ENCODE results near the gene COMP.

COMP gene

DNA sequence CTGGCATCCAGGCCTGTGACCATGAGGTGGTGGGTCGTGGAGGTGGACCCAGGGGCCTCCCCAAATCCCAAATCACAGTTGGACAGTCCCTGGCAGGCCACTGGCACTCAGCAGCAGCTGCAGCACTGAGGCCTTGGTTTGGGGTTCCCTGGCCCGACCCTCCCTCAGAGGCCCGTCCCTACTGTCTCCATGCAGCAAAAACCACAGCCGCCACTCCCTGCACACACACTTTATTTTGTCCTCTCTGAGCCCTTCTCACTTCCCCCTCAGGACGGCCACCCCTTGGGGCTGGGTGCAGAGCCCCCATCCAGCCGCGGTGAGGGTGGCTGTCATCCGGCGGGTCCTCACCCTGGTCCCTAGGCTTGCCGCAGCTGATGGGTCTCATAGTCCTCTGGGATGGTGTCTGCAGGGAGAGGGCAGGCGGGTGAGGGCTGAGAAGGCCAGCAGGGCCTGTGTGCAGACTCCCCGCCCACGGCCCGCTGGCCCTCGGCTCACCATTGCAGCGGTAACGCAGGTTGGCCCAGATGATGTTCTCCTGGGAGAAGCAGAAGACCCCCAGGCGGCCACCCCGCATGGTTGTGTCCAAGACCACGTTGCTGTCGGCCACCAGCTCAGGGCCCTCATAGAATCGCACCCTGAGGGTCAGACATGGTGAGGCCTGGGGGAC, 8.4 kb downstream of the COMP start:
- DNase-seq (ENCODE audit: low spot score): no peak

DNA sequence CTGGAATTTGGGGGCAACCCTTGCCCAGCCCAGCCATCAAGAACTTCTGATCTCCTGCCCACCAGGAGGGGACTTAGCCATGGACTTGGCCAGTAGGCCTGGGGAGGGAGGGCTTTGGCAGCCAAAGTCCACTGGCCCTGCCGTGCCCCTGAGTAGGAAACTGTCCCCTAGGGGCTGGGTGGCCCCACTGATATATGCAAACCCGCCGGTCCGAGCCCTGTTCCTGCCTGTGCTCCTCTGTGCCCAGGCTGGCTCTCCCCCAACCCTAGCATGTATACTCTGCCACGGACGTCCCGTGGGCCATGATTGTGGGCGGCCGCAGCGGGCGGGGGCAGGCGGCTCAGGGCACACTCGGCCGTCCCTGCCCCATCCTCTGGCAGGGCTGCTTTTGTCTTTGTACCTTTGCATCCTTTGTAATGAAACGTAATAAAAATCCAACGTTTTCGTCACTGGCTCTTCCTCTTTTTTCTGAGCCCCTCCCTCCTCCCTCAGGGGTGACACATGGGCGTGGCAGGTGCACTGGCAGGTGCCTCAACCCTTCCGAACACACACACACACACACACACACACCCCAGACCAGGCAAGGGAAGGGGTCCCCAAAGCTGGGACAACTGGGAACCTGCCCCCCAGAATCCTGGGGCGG, 9.1 kb downstream of the COMP start:
- no peak for DNase-seq (ENCODE audit: low spot score)

DNA sequence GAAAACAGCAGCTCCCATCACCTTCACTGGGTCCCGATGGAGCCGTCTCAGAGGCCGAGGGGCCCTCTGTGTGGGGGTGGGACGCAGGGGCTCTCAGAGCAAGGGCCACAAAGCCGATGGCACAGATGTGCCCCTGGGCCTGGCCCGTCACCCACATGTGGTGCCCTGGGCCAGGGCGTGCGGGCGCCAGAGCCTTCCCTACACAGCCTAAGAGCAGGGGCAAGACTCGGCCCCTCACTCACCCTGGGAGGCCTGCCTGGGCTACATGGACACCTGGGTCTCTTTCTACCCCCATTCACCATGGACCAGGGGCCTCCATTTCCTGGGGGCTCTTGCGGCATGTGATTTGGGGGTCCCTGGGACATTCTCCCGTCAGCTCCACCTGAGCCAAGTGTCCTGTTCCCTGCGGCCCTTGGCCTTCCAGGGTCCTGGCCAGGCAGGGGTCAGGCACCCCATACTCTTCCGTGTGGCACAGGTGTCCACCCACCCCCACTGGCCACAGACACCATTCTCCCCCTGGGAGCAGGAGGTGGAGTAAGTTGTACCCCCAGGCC, 10.0 kb downstream of the COMP start:
- DNase-seq (ENCODE audit: low spot score): no peak

DNA sequence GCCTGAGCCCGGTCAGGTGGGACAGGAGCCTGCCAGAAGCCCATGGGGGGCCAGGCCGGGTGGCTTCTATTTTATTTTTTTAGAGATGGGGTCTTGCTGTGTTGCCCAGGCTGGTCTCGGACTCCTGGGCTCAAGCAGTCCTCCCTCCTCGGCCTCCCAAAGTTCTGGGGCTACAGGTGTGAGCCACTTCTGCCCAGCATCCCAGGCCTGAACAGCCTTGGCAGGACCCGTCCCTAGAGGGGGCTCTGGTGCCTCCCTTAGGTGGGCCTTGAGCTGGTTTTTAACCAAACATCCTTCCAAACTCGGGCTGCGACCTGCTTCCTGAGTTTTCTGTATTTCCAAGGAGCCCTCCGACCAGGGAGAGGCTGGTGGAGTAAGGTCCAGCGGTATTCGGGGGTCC, 10.5 kb downstream of the COMP start:
- DNase-seq (ENCODE audit: low spot score): no peak

DNA sequence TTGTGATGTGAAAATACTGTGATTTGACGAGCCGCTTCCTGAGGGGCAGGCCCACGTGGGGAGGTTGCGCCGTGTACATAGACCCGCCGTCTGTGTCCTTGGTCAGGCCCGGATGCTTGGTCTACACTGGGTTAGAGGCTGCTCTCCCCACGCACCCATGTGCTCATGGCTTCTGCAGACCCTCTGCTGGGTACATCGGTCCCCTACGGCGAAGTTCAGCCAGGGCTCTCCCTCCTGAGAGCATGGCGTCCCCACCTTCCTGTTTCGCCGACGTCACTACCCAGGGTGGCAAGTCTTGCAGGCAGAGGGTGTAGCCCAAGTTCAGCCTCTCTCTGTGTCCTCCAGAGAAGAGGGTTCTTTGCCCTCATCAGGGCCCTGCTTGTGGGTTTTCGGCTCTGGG, 11.0 kb downstream of the COMP start:
- no peak for DNase-seq (ENCODE audit: low spot score)

DNA sequence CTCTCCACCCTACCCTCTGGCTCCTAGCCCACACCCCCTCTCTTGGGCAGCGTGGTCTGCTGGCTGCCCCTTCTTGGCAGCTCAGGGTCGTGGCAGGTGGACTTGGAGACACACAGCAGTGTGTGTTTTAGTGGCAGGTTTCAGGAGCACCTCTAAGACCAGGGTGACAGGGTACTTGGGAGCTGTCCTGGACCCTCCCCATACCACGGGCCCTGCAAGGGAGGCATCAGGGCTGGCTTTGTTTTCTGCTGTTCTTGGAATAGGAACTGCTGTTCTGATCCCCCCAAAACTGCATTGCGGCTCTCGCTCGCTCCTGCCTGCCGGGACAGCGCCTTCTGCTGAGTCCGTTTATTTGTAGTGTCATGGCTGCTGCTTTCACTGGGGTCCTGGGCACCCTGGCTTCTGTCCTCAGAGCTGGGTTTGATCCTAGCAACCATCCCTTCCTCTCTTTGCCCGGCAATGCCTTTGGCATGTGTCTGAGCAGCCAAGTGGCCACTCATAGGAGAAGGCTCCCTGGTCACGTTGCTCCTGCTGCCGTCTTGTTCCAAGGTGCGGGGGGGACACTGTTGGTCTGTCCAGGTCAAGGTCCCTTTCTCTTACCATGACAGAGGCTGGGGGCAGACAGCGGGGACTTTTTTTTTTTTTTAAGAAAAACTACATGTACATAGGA, 12.1 kb downstream of the COMP start:
- no peak for DNase-seq (ENCODE audit: low spot score)

DNA sequence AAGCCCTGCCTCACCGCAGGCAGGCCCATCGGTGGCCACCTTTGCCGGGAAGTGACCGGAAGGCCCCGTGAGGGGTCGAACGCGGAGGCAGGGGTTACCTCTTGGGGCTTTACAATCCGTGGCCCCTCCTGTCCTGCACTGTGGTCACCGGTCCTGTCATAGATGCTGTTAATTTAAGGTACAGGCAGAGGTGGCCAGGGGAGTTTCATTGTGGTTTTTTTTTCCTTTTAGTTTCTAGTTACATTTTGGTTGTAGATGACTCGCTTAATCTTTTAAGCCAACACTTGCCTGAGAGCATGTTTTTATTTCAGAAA, 13.1 kb downstream of the COMP start:
- no peak for DNase-seq (ENCODE audit: low spot score)

DNA sequence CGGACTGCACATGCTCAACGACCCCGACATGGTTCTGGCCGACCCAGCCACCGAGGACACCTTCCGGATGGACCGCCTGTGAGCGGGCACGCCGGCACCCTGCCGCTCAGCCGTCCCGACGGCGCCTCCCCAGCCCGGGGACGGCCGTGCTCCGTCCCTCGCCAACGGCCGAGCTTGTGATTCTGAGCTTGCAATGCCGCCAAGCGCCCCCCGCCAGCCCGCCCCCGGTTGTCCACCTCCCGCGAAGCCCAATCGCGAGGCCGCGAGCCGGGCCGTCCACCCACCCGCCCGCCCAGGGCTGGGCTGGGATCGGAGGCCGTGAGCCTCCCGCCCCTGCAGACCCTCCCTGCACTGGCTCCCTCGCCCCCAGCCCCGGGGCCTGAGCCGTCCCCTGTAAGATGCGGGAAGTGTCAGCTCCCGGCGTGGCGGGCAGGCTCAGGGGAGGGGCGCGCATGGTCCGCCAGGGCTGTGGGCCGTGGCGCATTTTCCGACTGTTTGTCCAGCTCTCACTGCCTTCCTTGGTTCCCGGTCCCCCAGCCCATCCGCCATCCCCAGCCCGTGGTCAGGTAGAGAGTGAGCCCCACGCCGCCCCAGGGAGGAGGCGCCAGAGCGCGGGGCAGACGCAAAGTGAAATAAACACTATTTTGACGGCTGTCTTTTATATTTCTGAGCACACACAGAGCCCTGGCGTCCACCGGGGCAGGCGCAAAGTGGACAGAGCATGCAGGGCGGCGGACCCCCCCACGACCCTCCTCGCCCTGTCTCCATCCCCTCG, 13.6 kb downstream of the COMP start:
- DNase-seq (ENCODE audit: low spot score): no peak

DNA sequence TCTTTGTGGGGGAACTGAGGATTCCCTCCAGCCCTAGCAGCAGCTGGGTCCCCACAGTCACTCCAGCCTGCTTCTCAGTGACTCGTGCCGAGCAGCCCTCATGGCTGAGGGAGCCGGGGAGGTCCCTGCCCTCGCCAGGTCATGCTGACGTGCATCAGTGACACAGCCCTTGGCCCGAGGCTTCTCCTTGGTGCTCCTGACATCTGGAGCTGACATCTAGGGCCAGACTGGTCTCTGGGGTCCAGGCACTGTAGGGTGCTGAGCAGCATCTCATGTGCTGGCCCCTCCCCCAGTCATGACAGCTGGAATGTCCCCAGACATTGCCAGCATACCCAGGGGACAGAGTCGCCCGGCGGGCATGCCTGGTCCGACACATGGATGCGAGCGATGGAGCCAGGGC, 14.4 kb downstream of the COMP start:
- no peak for DNase-seq (ENCODE audit: low spot score)

DNA sequence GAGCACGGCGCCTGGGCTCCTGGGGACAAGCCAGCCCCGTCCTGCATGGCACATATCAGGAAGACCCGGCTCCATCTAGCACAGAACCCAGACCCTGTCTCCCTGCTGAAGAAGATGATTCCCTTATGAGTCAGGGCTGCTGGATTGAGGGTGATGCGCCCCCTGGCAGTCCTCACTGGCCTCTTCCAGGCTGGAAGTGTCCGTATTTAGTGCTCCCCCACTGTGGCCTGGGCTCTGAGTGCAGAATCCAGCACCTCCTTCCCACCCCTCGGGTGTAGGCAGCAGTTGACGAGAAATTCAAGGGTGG, 14.9 kb downstream of the COMP start:
- DNase-seq (ENCODE audit: low spot score): no peak

DNA sequence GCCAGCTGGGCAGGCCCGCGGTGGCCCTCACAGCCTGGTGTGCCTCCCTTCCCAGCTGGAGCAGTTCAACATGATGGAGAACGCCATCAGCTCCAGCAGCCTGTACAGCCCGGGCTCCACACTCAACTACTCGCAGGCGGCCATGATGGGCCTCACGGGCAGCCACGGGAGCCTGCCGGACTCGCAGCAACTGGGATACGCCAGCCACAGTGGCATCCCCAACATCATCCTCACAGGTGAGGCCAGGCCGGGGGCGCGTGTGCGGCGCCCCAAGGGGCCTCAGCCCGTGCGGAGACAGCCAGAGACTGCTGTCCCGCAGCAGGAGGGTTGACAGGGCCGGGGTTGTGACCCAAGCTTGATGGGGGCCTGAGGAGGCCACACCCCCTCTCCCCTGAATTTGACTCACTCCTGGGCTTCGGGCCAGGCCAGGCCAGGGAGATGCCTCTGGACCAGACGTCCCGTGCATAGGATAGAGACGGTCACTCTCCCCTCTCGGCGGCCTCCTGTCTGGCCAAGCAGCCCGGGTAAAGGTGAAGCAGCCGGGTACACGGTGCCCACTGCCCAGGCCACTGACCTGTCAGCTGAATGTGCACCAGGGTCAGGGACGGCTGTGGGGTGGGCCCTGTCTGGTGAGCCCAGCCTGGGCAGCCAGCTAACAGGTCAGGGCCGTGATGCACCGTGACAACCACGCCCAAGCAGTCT, 15.4 kb downstream of the COMP start:
- DNase-seq (ENCODE audit: low spot score): no peak

DNA sequence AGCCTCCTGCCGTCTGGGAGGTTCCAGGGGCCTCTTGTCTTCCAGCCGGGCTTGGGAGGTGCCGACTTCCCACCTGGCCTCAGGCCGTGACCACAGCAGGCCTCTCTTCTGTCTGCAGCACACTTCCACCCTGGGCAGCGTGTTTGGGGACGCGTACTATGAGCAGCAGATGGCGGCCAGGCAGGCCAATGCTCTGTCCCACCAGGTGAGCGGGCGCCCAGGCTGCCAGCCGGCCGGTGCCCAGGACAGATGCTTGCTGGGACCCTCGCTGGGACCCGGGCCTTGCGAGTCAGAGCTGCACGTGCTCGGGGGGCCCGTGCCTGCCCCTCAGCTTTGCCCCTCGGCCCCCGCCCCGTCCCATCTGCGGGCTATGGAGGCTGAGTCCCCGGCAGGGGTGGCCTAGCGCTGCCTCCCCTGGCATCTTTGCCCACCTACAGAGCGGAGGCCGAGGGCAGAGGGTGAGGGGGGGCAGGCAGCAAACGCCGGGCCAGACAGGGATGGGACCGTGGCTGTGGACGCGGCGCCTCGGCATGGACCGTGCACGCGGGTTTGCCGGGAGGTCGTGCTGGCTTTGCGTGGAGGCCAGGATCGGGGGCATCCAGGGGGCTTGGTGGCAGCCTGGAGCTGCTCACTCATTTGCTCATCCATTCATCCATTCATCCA, 16.2 kb downstream of the COMP start:
- DNase-seq (ENCODE audit: low spot score): no peak

DNA sequence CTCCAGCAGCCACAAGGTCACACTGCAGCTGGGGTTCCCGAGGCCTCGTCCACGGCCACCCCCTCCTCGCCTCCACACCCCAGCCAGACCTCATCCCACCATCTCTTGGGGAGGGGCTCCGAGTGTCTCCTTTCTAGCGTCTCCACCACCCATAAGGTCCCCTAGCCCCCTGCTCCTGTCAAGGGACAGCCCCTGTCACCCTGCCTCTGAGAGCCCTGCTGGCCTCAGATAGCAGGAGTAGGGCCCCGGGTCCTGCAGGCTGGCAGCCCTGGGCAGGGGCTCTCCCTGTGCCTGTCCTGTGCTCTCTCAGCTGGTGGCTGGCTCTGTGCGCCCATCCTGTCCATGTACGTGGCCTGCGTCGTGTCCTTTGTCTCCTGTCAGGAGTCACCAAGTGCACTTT, 17.0 kb downstream of the COMP start:
- no peak for DNase-seq (ENCODE audit: low spot score)

DNA sequence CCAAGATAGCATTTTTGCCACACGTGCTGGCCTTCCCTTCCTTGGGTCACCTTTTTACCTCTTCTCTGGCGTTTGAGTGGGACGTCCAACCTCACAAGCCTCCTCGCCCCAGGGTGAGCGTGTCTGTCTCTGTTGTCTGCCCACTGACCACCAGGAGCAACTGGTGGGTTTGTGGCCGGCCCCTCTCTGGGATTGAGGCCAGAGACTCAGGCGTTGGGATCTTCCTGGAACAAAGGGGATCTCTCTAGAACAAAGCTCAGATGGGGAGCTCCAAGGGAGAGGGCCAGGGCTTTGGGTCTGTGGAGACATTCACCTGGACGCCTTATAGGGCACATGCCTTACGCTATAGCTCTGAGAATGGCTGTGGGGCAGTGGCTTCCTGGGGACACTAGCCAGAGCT, 17.4 kb downstream of the COMP start:
- no peak for DNase-seq (ENCODE audit: low spot score)

DNA sequence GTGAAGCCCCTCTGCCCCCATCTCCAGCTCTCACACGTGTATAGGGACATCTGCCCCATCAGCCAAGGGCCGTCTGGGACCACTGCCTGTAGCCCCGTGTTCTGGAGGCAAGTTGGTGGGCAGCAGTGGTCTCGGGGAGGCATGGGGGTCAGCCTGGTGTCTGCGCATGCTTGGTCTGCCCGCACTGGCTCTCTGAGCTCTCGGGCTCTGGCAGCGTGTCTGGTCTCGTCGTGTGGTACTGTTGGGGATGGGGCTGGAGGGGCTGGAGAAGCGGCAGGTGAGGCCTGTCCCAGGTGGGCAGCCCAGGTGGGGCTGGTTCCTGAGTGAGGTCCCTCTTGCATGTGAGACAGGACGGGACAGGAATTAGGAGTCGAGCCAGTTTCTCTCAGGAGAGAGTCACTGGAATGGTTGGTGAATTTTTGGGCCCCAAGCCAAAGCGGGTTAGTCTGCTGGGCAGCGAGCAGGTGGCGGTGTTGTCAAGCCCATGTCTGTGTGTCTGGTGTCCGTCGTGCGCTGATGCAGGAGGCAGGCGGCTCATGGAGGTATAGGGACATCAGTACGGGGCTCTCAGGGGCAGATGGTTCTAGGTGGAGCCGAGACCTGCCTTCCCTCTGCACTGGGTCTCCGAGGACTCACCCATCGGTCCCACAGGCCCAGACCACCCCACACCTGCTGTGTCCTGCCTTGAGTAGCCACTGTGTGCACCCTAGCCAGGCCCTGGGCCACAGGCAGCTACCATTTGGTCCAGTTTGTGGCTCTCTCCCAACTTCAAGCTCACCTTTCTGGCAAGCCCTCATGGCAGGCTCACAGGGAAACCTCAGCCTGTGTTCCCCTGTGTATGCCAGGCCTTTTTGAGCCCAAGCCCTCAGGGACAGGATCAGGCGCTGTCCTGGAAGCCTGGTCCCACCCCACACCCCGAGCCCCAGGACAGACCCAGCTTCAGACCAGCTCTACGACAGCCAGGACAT, 18.2 kb downstream of the COMP start:
- DNase-seq (ENCODE audit: low spot score): no peak

DNA sequence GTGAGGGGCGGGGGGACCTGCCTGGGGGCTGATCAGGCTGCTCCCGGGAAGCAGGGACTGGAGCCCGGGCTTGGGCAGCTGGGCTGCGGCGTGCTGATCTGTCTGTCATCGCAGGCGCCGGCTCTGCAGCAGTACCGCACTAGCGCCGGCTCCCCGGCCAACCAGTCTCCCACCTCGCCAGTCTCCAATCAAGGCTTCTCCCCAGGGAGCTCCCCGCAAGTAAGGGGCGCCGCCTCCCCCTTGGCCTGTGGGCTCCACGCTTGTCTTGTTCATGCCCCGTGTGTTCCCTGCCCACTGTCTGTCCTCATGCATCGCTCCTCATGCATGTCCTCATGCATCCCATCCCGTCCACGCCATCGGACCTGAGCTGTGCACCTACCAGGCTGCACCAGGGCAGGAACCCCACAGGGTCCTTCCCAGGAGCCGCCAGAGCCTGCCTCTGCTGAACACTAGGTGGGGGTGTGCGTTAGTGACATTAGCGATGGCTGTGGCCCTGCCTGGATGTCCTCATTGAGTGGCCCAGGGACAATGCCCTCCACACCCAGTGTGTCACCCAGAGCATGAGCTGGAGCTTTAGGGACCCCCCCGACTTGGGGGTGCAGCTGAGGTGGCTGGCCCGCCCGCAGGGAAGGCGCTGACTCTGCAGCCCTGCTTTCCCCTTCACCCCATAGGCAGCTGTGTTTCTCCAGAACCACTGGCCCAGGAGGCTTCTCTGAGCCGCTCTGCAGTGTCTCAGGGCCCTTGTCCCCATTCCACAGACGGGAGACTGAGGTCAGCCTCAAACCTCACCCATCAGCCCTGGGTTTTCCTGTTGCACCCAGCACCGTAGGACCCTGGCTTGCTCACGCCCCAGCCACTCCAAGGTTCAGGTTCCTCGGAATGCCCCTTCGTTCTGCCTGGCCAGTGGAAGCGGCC, 19.5 kb downstream of the COMP start:
- DNase-seq (ENCODE audit: low spot score): no peak

DNA sequence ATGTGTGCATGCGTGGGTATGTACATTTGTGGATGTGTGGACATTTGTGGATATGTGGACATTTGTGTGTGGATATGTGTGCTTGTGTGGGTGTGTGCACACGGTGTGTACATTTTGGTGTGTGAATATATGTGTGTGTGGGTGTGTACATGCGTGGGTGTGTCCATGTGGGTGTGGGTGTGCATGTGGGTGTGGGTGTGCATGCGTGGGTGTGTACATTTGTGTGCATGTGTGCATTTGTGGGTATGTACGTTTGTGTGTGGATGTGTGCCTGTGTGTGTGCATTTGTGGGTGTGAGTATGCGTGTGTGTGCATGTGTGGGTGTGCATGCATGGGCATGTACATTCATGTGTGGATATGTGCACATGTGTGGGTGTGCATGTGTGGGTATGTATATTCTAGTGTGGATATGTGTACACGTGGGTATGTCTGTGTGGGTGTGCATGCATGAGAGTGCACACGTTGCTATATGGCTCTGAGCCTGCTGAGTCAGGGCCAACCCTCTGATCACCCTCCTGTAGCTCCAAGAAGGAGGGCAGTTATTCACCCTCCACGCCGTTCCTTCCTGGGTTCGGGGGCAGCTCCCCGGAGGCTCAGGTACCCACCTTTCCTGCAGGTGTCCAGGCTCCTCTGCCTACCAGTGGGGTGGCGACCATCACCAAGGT, 20.3 kb downstream of the COMP start:
- no peak for DNase-seq (ENCODE audit: low spot score)

DNA sequence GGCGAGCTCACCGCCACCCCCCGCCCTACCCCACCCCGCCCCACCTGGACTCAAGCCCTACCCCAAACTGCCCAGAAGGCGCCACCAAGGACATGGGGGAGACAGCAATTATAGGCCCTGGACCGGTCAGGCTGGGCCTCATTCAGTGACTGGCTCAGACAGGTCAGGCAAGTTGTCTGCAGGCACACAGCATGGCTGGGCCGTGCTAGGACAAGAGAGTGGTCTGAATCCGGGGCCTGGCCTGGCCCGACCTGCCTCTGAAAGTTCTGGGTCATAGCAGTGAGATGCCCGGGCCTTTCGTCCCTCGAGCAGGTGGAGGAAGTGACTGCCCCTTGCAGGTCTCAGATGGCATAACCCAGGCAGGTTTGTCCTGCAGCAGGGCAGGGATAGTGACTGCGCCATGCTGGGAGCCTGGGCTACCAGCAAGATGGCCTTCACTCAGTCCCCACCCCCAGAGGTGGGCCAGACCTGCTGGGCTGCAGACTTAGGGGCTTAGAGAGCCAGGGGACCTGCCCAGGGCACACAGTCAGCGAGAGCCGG, 21.0 kb downstream of the COMP start:
- no peak for DNase-seq (ENCODE audit: low spot score)
